GM23338 (cell line): Measurements from ENCODE around the gene DACH1. TPM values are rescaled to one million over a fixed set of nuclear protein-coding genes. Genes with fewer than 3 reads are reported as not detected.

Experiments
- ATAC-seq: fragments of 200-7000 bp; cut with Tn5 transposase; 3 replicates; pipeline ENCODE4 v1.9.1; 2020
- DNase-seq: peaks from one replicate; pipeline ENCODE4 v3.0.0-alpha.2; 2015; ENCODE audit warnings: low spot score
- H2AFZ ChIP-seq: fragments of 200-600 bp; sonication (generic); 2 replicates; pipeline ENCODE4 v1.8.0; 2016; ENCODE audit warnings: antibody characterized with exemption, mild to moderate bottlenecking, moderate library complexity
- H3F3A ChIP-seq: fragments of 200-600 bp; sonication (generic); replicated peaks from 2 replicates; pipeline ENCODE4 v1.8.0; 2017; ENCODE audit warnings: antibody characterized with exemption, mixed run types, low read depth
- H3K27ac ChIP-seq: fragments of 200-600 bp; sonication (generic); 2 replicates; pipeline ENCODE4 v1.6.1; 2016; ENCODE audit warnings: low read depth
- H3K27me3 ChIP-seq: fragments of 200-600 bp; sonication (generic); 2 replicates; pipeline ENCODE4 v1.8.0; 2016; ENCODE audit warnings: mild to moderate bottlenecking, mixed run types, moderate library complexity; ENCODE audit not compliant: insufficient read depth
- H3K36me3 ChIP-seq: fragments of 200-600 bp; sonication (generic); 2 replicates; pipeline ENCODE4 v1.8.0; 2016; ENCODE audit warnings: mild to moderate bottlenecking; ENCODE audit not compliant: insufficient read depth
- H3K4me1 ChIP-seq: fragments of 200-600 bp; sonication (generic); 2 replicates; pipeline ENCODE4 v1.8.0; 2016; ENCODE audit warnings: mild to moderate bottlenecking, moderate library complexity; ENCODE audit not compliant: insufficient read depth
- H3K4me2 ChIP-seq: fragments of 200-600 bp; sonication (generic); 2 replicates; pipeline ENCODE4 v1.7.1; 2017; ENCODE audit warnings: mixed run types
- H3K4me3 ChIP-seq: fragments of 200-600 bp; sonication (generic); 2 replicates; pipeline ENCODE4 v1.6.1; 2016; ENCODE audit warnings: mixed run types
- H3K79me2 ChIP-seq: fragments of 200-600 bp; sonication (generic); replicated peaks from 2 replicates; pipeline ENCODE4 v1.8.0; 2017; ENCODE audit warnings: mild to moderate bottlenecking; ENCODE audit not compliant: insufficient read depth
- H3K9me2 ChIP-seq: fragments of 200-600 bp; sonication (generic); 2 replicates; pipeline ENCODE4 v1.8.0; 2017; ENCODE audit not compliant: insufficient read depth
- H4K20me1 ChIP-seq: fragments of 200-600 bp; sonication (generic); replicated peaks from 2 replicates; pipeline ENCODE4 v1.8.0; 2017; ENCODE audit warnings: mild to moderate bottlenecking; ENCODE audit not compliant: insufficient read depth
- H3K27ac Mint-ChIP-seq: 2 replicates; pipeline ENCODE4 v1.8.0; 2020; ENCODE audit warnings: inconsistent platforms, mild to moderate bottlenecking, moderate library complexity, mixed read lengths
- H3K27me3 Mint-ChIP-seq: 3 replicates; pipeline ENCODE4 v1.8.0; 2022; ENCODE audit warnings: low read depth, mild to moderate bottlenecking, moderate library complexity, mixed read lengths, inconsistent platforms; ENCODE audit not compliant: insufficient read depth, poor library complexity
- H3K36me3 Mint-ChIP-seq: 3 replicates; pipeline ENCODE4 v1.8.0; 2021; ENCODE audit warnings: low read depth, mild to moderate bottlenecking, inconsistent platforms, moderate library complexity, mixed read lengths
- H3K4me1 Mint-ChIP-seq: 3 replicates; pipeline ENCODE4 v1.8.0; 2020; ENCODE audit warnings: mild to moderate bottlenecking, inconsistent platforms, mixed read lengths
- H3K4me3 Mint-ChIP-seq: 3 replicates; pipeline ENCODE4 v1.8.0; 2021; ENCODE audit warnings: moderate library complexity, mild to moderate bottlenecking, inconsistent platforms, mixed read lengths
- H3K9me3 Mint-ChIP-seq: 3 replicates; pipeline ENCODE4 v1.8.0; 2020; ENCODE audit warnings: moderate library complexity, mild to moderate bottlenecking, inconsistent platforms, mixed read lengths
- CREB1 ChIP-seq: fragments of 250-450 bp; sonication (Bioruptor Pico); IDR thresholded peaks from 2 replicates; pipeline ENCODE4 v1.5.0; 2020; ENCODE audit warnings: low read depth, mild to moderate bottlenecking, moderate library complexity
- CTCF ChIP-seq, 2 experiments: fragments of 200-600 bp in 1 of 2; sonication (generic) in 1 of 2; conservative IDR thresholded peaks; 2 replicates each; pipeline versions ENCODE4 v1.5.1 to v1.6.1; 2016 to 2017; ENCODE audit warnings: antibody characterized with exemption in 2 of 2, low read depth in 2 of 2, mild to moderate bottlenecking in 2 of 2, moderate library complexity in 1 of 2
- EZH2phosphoT487 ChIP-seq: fragments of 200-600 bp; sonication (generic); IDR thresholded peaks from one replicate; pipeline ENCODE4 v1.8.1; 2018; ENCODE audit warnings: antibody characterized with exemption; ENCODE audit not compliant: unreplicated experiment
- NANOG ChIP-seq: IDR thresholded peaks from 2 replicates; pipeline ENCODE4 v1.6.1; 2016; ENCODE audit warnings: antibody characterized with exemption, borderline replicate concordance
- POLR2AphosphoS5 ChIP-seq: IDR thresholded peaks from 2 replicates; pipeline ENCODE4 v1.6.1; 2016; ENCODE audit warnings: antibody characterized with exemption, low read depth
- REST ChIP-seq: IDR thresholded peaks from one replicate; pipeline ENCODE4 v1.6.1; 2018; ENCODE audit warnings: antibody characterized with exemption; ENCODE audit not compliant: unreplicated experiment
- STAT1 ChIP-seq: IDR thresholded peaks from one replicate; pipeline ENCODE4 v1.6.1; 2016; ENCODE audit warnings: antibody characterized with exemption; ENCODE audit not compliant: unreplicated experiment
- ZNF462 ChIP-seq: fragments of 250-450 bp; sonication (Bioruptor Pico); IDR thresholded peaks from 2 replicates; pipeline ENCODE4 v1.5.0; 2020; ENCODE audit warnings: mild to moderate bottlenecking, moderate library complexity
- polyA plus RNA-seq: library from polyadenylated mRNA; unstranded; fragments of >200 nt; fragmentation: Nextera tagmentation; extraction: Ambion mirVana; gene quantifications from 2 replicates; pipeline ENCODE4 v1.2.1, GENCODE V29; 2016
- total RNA-seq: library from RNA; depleted of rRNA; stranded (reverse); fragments of >200 nt; shearing (Covaris generic); gene quantifications from 2 replicates; pipeline ENCODE4 v1.2.3, GENCODE V29; 2014

Gene DACH1
- total and polyA plus RNA-seq, 2 experiments from 2014 or later = 0.45 to 0.57 TPM

GRCh38 chr13:71830323-71830722, 36.7 kb downstream of the DACH1 start (continued):
- TF ChIP-seq REST (no peak), CREB1 (no peak), EZH2phosphoT487 (no peak), POLR2AphosphoS5 (no peak), CTCF (conservative IDR thresholded peaks at IDR 0.05; ENCODE audit: low read depth in 2 of 2) (no peak)

GRCh38 chr13:71829547-71829946, 37.5 kb downstream of the DACH1 start:
- no peak overlapping the region for H3K27ac Mint-ChIP-seq
- Histone ChIP-seq H2AFZ (no peak overlapping the region), H3K4me2 (no peak overlapping the region), H3K9me2 (no peaks in the 10 kb centered on the region), H3F3A (no peaks in the 10 kb centered on the region), H3K27ac (no peak overlapping the region), H3K4me3 (no peak overlapping the region), H3K4me1 (peaks cover 3% of the 10 kb centered on the region; the same call in 1 of the 2 replicates), H4K20me1 (no peaks in the 10 kb centered on the region), H3K27me3 (no peaks in the 10 kb centered on the region), H3K36me3 (no peaks in the 10 kb centered on the region), H3K79me2 (no peaks in the 10 kb centered on the region)
- H3K4me3 Mint-ChIP-seq = no peak overlapping the region
- H3K27me3 Mint-ChIP-seq = no peaks in the 10 kb centered on the region
- H3K36me3 Mint-ChIP-seq = no peaks in the 10 kb centered on the region
- ATAC-seq (no peak), DNase-seq (no peak)
- H3K4me1 Mint-ChIP-seq = peaks cover 14% of the 10 kb centered on the region; the same call in 2 of the 3 replicates
- H3K9me3 Mint-ChIP-seq = no peaks in the 10 kb centered on the region
- TF ChIP-seq ZNF462 (no peak), NANOG (no peak), POLR2AphosphoS5 (no peak), STAT1 (no peak), CTCF (conservative IDR thresholded peaks at IDR 0.05; ENCODE audit: low read depth in 2 of 2) (no peak)
